H1 (cell line): ENCODE measurements around the gene UBL4A. TPM values are rescaled to one million over a fixed set of nuclear protein-coding genes. Genes with fewer than 3 reads are reported as not detected.

ENCODE experiments used
- CTCF ChIA-PET: fragments of 300-600 bp; sonication (Branson Sonifier 250); formaldehyde crosslinking; loops from one replicate; lab custom pipeline; 2021; ENCODE audit not compliant: partially characterized antibody; lab: Charles Lee
- POLR2A ChIA-PET: fragments of 300-600 bp; sonication (Branson Sonifier 250); formaldehyde crosslinking; loops from one replicate; lab custom pipeline; 2021; ENCODE audit warnings: inconsistent platforms; ENCODE audit not compliant: partially characterized antibody; lab: Charles Lee
- DNase-seq, 2 experiments: peaks; one replicate each; pipeline versions ENCODE4 v3.0.0 to v3.0.0-alpha.2; 2010 to 2022; ENCODE audit warnings: low spot score in 2 of 2, low read depth in 1 of 2, mixed read lengths in 1 of 2
- FAIRE-seq: peaks from 2 replicates; lab custom pipeline; 2011; peaks lifted over from hg19 to GRCh38; lab: Jason Lieb, UNC
- H2AFZ ChIP-seq: 2 replicates; pipeline ENCODE4 v1.8.1; 2012; ENCODE audit warnings: low read length, inconsistent platforms
- H2AK5ac ChIP-seq: 2 replicates; pipeline ENCODE4 v1.6.1; 2013; ENCODE audit warnings: low read depth, low read length
- H2BK120ac ChIP-seq: replicated peaks from 2 replicates; pipeline ENCODE3; 2013; ENCODE audit warnings: low read depth, low read length, inconsistent platforms
- H2BK12ac ChIP-seq: 2 replicates; pipeline ENCODE4 v1.6.1; 2013; ENCODE audit warnings: low read depth, low read length
- H2BK15ac ChIP-seq: 2 replicates; pipeline ENCODE4 v1.6.1; 2013; ENCODE audit warnings: low read length
- H2BK20ac ChIP-seq: 2 replicates; pipeline ENCODE4 v1.6.1; 2013; ENCODE audit warnings: low read length
- H2BK5ac ChIP-seq: 2 replicates; pipeline ENCODE4 v1.6.1; 2013; ENCODE audit warnings: low read depth, low read length
- H3K14ac ChIP-seq: 2 replicates; pipeline ENCODE4 v1.6.1; 2013; ENCODE audit warnings: inconsistent platforms; ENCODE audit not compliant: insufficient read length
- H3K18ac ChIP-seq: 2 replicates; pipeline ENCODE4 v1.6.1; 2013; ENCODE audit warnings: low read length; ENCODE audit errors: extremely low read depth
- H3K23ac ChIP-seq: 2 replicates; pipeline ENCODE4 v1.6.1; 2013; ENCODE audit warnings: inconsistent platforms; ENCODE audit not compliant: insufficient read length
- H3K23me2 ChIP-seq: 2 replicates; pipeline ENCODE4 v1.6.1; 2013; ENCODE audit warnings: low read depth, low read length
- H3K27ac ChIP-seq: 2 replicates; pipeline ENCODE4 v1.6.1; 2011; ENCODE audit warnings: low read depth, low read length, inconsistent platforms
- H3K27me3 ChIP-seq, 4 experiments: replicated peaks in 1 of 4; 1 replicate in 1 of 4; 2 replicates in 3 of 4; pipeline versions ENCODE4 v1.6.1 to v1.8.1; 2011 to 2013; ENCODE audit warnings: low read length in 3 of 4, mild to moderate bottlenecking in 3 of 4, inconsistent platforms in 2 of 4, mixed read lengths in 2 of 4, moderate library complexity in 1 of 4; ENCODE audit not compliant: control insufficient read depth in 3 of 4, insufficient read depth in 3 of 4; ENCODE audit errors: extremely low read depth in 1 of 4
- H3K36me3 ChIP-seq, 4 experiments: 2 replicates each; pipeline versions ENCODE4 v1.6.1 to v1.8.1; 2011 to 2013; ENCODE audit warnings: mild to moderate bottlenecking in 4 of 4, low read length in 3 of 4, moderate library complexity in 2 of 4, control low read depth in 1 of 4, inconsistent platforms in 1 of 4; ENCODE audit not compliant: insufficient read depth in 4 of 4, control insufficient read depth in 2 of 4
- H3K4ac ChIP-seq: replicated peaks from 2 replicates; pipeline ENCODE3; 2013; ENCODE audit warnings: low read length, low read depth, mixed read lengths, inconsistent platforms; ENCODE audit not compliant: insufficient read length
- H3K4me1 ChIP-seq, 4 experiments: replicated peaks in 1 of 4; 1 replicate in 1 of 4; 2 replicates in 3 of 4; pipeline versions ENCODE4 v1.6.1 to v1.8.1; 2011 to 2013; ENCODE audit warnings: low read length in 3 of 4, inconsistent platforms in 2 of 4, mixed read lengths in 1 of 4; ENCODE audit not compliant: insufficient read depth in 4 of 4, control insufficient read depth in 3 of 4
- H3K4me2 ChIP-seq, 2 experiments: 2 replicates each; pipeline versions ENCODE4 v1.6.1 to v1.8.1; 2011 to 2013; ENCODE audit warnings: low read depth in 2 of 2, low read length in 2 of 2, control low read depth in 1 of 2, inconsistent platforms in 1 of 2, mild to moderate bottlenecking in 1 of 2; ENCODE audit not compliant: insufficient read depth in 1 of 2
- H3K4me3 ChIP-seq, 4 experiments: fragments of 200-600, 300-600 bp in 1 of 4; sonication (generic), shearing (Covaris generic), sonication (Bioruptor Twin) in 1 of 4; 2 replicates each; pipeline versions ENCODE4 v1.5.1 to v1.8.1; 2011 to 2016; ENCODE audit warnings: low read length in 4 of 4, low read depth in 3 of 4, control low read depth in 2 of 4, inconsistent platforms in 2 of 4, mild to moderate bottlenecking in 2 of 4, mixed read lengths in 1 of 4, moderate library complexity in 1 of 4; ENCODE audit not compliant: insufficient read depth in 2 of 4; ENCODE audit errors: extremely low read depth in 1 of 4
- H3K56ac ChIP-seq: replicated peaks from 2 replicates; pipeline ENCODE3; 2013; ENCODE audit warnings: low read depth, mild to moderate bottlenecking, mixed read lengths, low read length, inconsistent platforms; ENCODE audit not compliant: insufficient read length
- H3K79me1 ChIP-seq: 2 replicates; pipeline ENCODE4 v1.6.1; 2013; ENCODE audit warnings: low read depth, low read length, control low read depth
- H3K79me2 ChIP-seq, 2 experiments: 2 replicates each; pipeline versions ENCODE4 v1.6.1 to v1.8.1; 2012 to 2013; ENCODE audit warnings: low read length in 2 of 2, mild to moderate bottlenecking in 2 of 2, inconsistent platforms in 1 of 2; ENCODE audit not compliant: insufficient read depth in 2 of 2, control insufficient read depth in 1 of 2
- H3K9ac ChIP-seq, 4 experiments: replicated peaks in 1 of 4; 1 replicate in 1 of 4; 2 replicates in 3 of 4; pipeline versions ENCODE4 v1.6.1 to v1.8.1; 2011 to 2013; ENCODE audit warnings: low read depth in 3 of 4, low read length in 3 of 4, control low read depth in 2 of 4, mild to moderate bottlenecking in 2 of 4, moderate library complexity in 2 of 4, inconsistent platforms in 1 of 4; ENCODE audit errors: extremely low read depth in 1 of 4
- H3K9me3 ChIP-seq, 2 experiments: 2 replicates each; pipeline versions ENCODE4 v1.6.1 to v1.8.1; 2012 to 2013; ENCODE audit warnings: mild to moderate bottlenecking in 2 of 2, moderate library complexity in 2 of 2, control low read depth in 1 of 2, inconsistent platforms in 1 of 2, low read depth in 1 of 2, low read length in 1 of 2, mixed read lengths in 1 of 2; ENCODE audit not compliant: insufficient read depth in 2 of 2
- H4K20me1 ChIP-seq, 2 experiments: replicated peaks in 1 of 2; 2 replicates each; pipeline versions ENCODE3 to v1.8.1; 2011 to 2013; ENCODE audit warnings: inconsistent platforms in 2 of 2, low read length in 2 of 2, mild to moderate bottlenecking in 1 of 2; ENCODE audit not compliant: insufficient read depth in 2 of 2, control insufficient read depth in 1 of 2
- H4K5ac ChIP-seq: 2 replicates; pipeline ENCODE4 v1.6.1; 2013; ENCODE audit warnings: low read length, low read depth, mixed read lengths, inconsistent platforms; ENCODE audit not compliant: insufficient read length
- H4K8ac ChIP-seq: 2 replicates; pipeline ENCODE4 v1.8.0; 2013; ENCODE audit warnings: mild to moderate bottlenecking, moderate library complexity, low read length, inconsistent platforms; ENCODE audit not compliant: insufficient read depth; ENCODE audit errors: extremely low read depth
- H4K91ac ChIP-seq: replicated peaks from 2 replicates; pipeline ENCODE3; 2013; ENCODE audit warnings: low read length, mixed read lengths, inconsistent platforms; ENCODE audit not compliant: insufficient read length
- BCL11A ChIP-seq, 2 experiments: IDR thresholded peaks; one replicate each; pipeline ENCODE4 v1.6.1; 2011; ENCODE audit warnings: low read depth in 2 of 2, low read length in 2 of 2, mild to moderate bottlenecking in 2 of 2
- CEBPB ChIP-seq: IDR thresholded peaks from 2 replicates; pipeline ENCODE4 v1.6.1; 2012; ENCODE audit warnings: low read depth, low read length
- CHD2 ChIP-seq: IDR thresholded peaks from 2 replicates; pipeline ENCODE4 v1.6.1; 2012; ENCODE audit warnings: low read length, improper control_type of control experiment
- KDM4A ChIP-seq: IDR thresholded peaks from one replicate; pipeline ENCODE4 v1.7.1; 2012; ENCODE audit warnings: low read depth, mild to moderate bottlenecking, moderate library complexity, low read length, inconsistent platforms; ENCODE audit not compliant: severe bottlenecking
- POU5F1 ChIP-seq: IDR thresholded peaks from 2 replicates; pipeline ENCODE4 v1.6.1; 2011; ENCODE audit warnings: low read depth, mild to moderate bottlenecking, low read length, moderate library complexity
- SIRT6 ChIP-seq: IDR thresholded peaks from one replicate; pipeline ENCODE4 v1.7.1; 2012; ENCODE audit warnings: low read length, inconsistent platforms
- SIX5 ChIP-seq: IDR thresholded peaks from 2 replicates; pipeline ENCODE4 v1.6.1; 2011; ENCODE audit warnings: mild to moderate bottlenecking, low read depth, low read length
- SRF ChIP-seq: IDR thresholded peaks from 2 replicates; pipeline ENCODE4 v1.6.1; 2011; ENCODE audit warnings: mild to moderate bottlenecking, low read depth, low read length, moderate library complexity
- USF2 ChIP-seq: IDR thresholded peaks from 2 replicates; pipeline ENCODE4 v1.6.1; 2011; ENCODE audit warnings: low read length, improper control_type of control experiment
- ZNF274 ChIP-seq: IDR thresholded peaks from 2 replicates; pipeline ENCODE4 v1.7.0; 2012; ENCODE audit warnings: low read length, borderline replicate concordance; ENCODE audit errors: extremely low read depth
- WGBS, 2 experiments: shearing (Covaris generic) in 1 of 2; methylation state at CpG; one replicate each; pipeline versions ENCODE4 v1.1.6 to v1.1.7; 2013 to 2015; ENCODE audit warnings: low lambda C conversion rate in 2 of 2, mixed read lengths in 2 of 2, inconsistent platforms in 1 of 2, low coverage in 1 of 2, missing lambda C conversion rate in 1 of 2; ENCODE audit not compliant: insufficient replicate concordance in 2 of 2, insufficient coverage in 1 of 2, insufficient read length in 1 of 2; ENCODE audit errors: extremely low coverage in 1 of 2, missing lambda C conversion rate in 1 of 2; 5-methylcytosine and 5-hydroxymethylcytosine counted together
- polyA plus RNA-seq, 7 experiments: library from polyadenylated mRNA; depleted of rRNA in 3 of 7; stranded (reverse) in 5 of 7; unstranded in 2 of 7; fragments of >200 nt in 5 of 7; fragments of 200-250 nt in 2 of 7; gene quantifications; 1 replicate in 5 of 7; 2 replicates in 1 of 7; 4 replicates in 1 of 7; pipeline versions ENCODE4 v1.2.1 to v1.2.3, GENCODE V29; 2011 to 2013; ENCODE audit warnings: missing spikeins in 2 of 7, mixed read lengths in 2 of 7
- total RNA-seq: library from RNA; stranded (reverse); fragmentation: NEBNext Ultra II Directional; extraction: Animal tissue kit (Norgen Biotek cat#: 25700); gene quantifications from 2 replicates; pipeline ENCODE4 v1.2.1, GENCODE V29; 2021

The UBL4A gene
- total and polyA plus RNA-seq, 2 of the 8 experiments (the other 6 are each of a cell fraction or from before 2014, with no cell fraction given): 23.1 to 31.7 TPM

GRCh38 chrX:154490414-154491083 lies 4.1 kb upstream of the UBL4A start, which contains the start of gene SLC10A3:
Gene SLC10A3, minus strand, starts transcription at chrX:154490629. Its CDS starts 1,689 bp downstream, at chrX:154488940.
- no peaks in the 10 kb centered on the region for H3K79me1 ChIP-seq
- no peaks in the 10 kb centered on the region; a peak in 1 of 7 replicates for H3K27me3 ChIP-seq
- 0 out of 2 replicates have a peak within 1 kb of the TSS, but pooled peaks have one; percentile 70 for H2AFZ ChIP-seq
- no peak within 1 kb of the TSS for H2BK12ac ChIP-seq
- H2BK120ac ChIP-seq: no peak within 1 kb of the TSS
- peak within 1 kb of the TSS; percentile 42; the same call in 1 of the 2 replicates for H3K27ac ChIP-seq
- ChIA-PET POLR2A (interaction anchor here (0.6 to 1.6 kb wide), 10 partner anchors 9 to 460 kb away, joined by 3 to 7 read pairs (median 4); partner anchors contain the start of genes DNASE1L1 and IKBKG), CTCF (interaction anchor here (1.4 to 2.7 kb wide), 5 partner anchors 15 to 117 kb away, joined by 3 to 14 read pairs (median 4); no protein-coding TSS in a partner anchor)
- DNase-seq: peak; percentile 78 to 85
- H3K56ac ChIP-seq: peak within 1 kb of the TSS; percentile 30
- no peak within 1 kb of the TSS; the same call in 1 of the 2 replicates for H2BK5ac ChIP-seq
- H3K14ac ChIP-seq: no peak within 1 kb of the TSS
- no peak within 1 kb of the TSS for H4K5ac ChIP-seq
- peak within 1 kb of the TSS; percentile 40 to 66 (median 49) for H3K4me3 ChIP-seq
- H3K9me3 ChIP-seq: no peaks in the 10 kb centered on the region
- no peaks in the 10 kb centered on the region for H3K79me2 ChIP-seq
- H3K9ac ChIP-seq: peak within 1 kb of the TSS in 3 of 4 experiments; percentile 35 to 50 (median 48); a peak in 5 of 7 replicates
- H4K20me1 ChIP-seq: peaks cover 0 to 1% of the 10 kb centered on the region in 2 experiments
- peak; percentile 71 for FAIRE-seq
- H2BK15ac ChIP-seq: no peak within 1 kb of the TSS
- H2BK20ac ChIP-seq: no peak within 1 kb of the TSS
- no peak within 1 kb of the TSS for H2AK5ac ChIP-seq
- no peak within 1 kb of the TSS for H3K23ac ChIP-seq
- H3K23me2 ChIP-seq: no peaks in the 10 kb centered on the region; the same call in 1 of the 2 replicates
- no peak within 1 kb of the TSS for H3K18ac ChIP-seq
- H3K4ac ChIP-seq: no peak within 1 kb of the TSS
- peak within 1 kb of the TSS; percentile 69 to 72 for H3K4me2 ChIP-seq
- 0% methylated on average over 9 of the region's 71 CpGs; no CpG with 5 or more reads in 1 of the 2 experiments for WGBS, 2 experiments
- H3K4me1 ChIP-seq: peaks cover 0 to 9% (median 3%) of the 10 kb centered on the region in 4 experiments; a peak in 4 of 7 replicates
- H4K8ac ChIP-seq: no peak within 1 kb of the TSS; the same call in 1 of the 2 replicates
- H3K36me3 ChIP-seq: no peaks in the 10 kb centered on the region; a peak in 1 of 8 replicates
- H4K91ac ChIP-seq: no peak within 1 kb of the TSS
- TF ChIP-seq ZNF274 (no peak), SIRT6 (no peak), CHD2 (no peak), BCL11A (IDR thresholded peaks at IDR 0.05; ENCODE audit: low read depth in 2 of 2, low read length in 2 of 2) (no peak), CEBPB (no peak), USF2 (no peak), POU5F1 (no peak), SIX5 (no peak), SRF (no peak), KDM4A (peak; percentile 25)
